HG02870 (cell line): ENCODE results near the gene CFTR.

ENCODE experiments used
- ATAC-seq: cut with Tn5 transposase; IDR thresholded peaks from one replicate; pipeline ENCODE4 v1.9.1; 2021; ENCODE audit warnings: mild to moderate bottlenecking, moderate library complexity; ENCODE audit not compliant: unreplicated experiment

CFTR gene

DNA sequence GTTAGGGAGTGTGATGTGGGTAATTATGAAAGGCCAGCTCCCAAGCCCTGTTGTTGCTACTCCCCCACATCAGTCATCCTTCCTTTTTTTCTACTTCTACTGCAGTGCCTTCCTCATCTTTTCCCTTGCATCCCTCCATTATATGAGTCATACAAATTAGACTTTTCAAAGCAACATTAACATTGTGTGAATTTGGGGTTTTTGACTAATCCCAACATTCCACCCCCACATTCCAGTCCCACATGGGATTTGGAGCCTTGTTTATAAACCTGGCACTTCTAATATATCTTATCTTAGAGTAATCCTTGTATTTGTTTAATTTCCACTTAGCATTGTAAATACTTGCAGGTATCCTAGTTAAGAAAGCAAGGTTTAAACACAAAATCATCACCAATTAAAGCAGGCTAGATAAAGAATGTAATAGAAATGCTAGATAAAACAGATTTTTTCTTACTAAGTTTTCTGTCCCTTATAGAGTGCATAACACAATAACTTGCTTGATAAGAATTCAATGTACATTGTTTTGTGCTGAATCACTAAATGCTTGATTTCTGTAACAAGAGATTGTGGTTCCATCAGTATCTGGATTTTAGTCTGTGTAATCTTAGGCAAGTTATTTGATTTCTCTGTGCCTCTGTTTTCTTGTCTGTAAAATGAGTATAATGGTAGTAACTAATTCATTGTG is 165.8 kb downstream of the CFTR start:
- no peak for ATAC-seq

DNA sequence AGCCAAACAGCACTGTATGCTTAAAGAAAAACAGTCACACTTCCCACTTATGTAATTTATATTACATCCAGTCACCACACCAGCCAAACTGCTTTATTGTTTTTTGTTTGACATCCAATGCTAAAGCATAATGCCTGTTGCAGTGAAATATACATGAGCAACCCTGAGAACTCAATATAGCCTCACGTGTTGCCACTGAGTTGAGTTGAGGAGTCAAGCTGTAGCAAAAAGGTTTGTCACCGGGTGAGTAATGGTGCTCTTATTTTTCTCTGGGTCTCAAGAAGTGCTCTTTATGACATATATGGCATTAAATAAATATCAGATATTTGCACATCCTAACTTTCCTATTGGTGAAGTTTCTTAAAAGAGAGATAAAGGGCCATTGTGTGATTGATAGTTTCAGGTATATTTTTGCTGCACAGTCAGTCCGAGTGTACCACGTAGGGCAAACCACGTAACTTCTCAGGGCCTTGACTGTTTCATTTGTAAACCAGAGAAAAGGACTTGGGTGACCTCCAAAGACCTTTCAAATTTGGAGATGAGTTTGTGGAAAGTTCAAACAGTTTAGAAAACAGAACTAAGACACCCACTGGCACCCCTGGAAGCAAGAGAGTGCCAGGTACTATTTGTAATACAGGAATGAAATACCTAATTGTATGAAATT is 168.5 kb downstream of the CFTR start:
- no peak for ATAC-seq

DNA sequence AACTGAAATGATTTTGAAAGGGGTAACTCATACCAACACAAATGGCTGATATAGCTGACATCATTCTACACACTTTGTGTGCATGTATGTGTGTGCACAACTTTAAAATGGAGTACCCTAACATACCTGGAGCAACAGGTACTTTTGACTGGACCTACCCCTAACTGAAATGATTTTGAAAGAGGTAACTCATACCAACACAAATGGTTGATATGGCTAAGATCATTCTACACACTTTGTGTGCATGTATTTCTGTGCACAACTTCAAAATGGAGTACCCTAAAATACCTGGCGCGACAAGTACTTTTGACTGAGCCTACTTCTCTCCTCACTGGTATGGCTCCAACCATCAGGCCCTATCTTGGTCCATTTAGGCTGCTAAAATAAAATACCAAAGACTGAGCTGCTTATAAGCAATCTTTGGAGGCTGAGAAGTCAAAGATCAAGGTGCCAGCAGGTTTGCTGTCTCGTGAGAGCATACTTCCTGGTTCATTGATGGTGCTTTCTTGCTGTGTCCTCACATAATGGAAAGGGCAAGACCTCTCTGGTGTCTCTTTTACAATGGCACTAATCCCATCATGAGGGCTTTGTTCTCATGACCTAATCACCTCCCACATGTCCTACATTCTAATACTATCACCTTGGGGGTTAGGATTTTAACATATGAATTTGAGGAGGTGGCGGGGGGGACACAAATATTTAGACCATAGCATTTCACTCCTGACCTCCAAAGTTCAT is 173.3 kb downstream of the CFTR start:
- ATAC-seq, result no peak

DNA sequence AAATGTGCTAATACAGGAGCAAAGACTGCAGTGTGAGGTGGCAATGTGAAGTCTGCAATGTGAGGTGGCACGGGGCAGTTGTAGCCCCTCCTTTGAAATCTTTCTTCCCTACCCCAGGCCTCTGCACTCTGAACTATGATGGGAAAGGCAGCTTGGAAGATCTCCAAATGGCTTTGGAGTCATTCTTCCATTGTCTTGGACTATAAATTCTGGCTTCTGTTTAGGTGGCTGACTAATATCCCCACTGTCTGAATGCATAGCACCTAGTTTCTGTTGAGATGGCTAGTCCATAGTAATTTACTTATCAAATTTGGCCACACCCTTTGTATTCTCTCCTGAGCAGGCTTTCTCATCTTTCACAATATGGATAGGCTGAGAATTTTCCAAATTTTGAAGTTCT is 175.0 kb downstream of the CFTR start:
- no peak for ATAC-seq

DNA sequence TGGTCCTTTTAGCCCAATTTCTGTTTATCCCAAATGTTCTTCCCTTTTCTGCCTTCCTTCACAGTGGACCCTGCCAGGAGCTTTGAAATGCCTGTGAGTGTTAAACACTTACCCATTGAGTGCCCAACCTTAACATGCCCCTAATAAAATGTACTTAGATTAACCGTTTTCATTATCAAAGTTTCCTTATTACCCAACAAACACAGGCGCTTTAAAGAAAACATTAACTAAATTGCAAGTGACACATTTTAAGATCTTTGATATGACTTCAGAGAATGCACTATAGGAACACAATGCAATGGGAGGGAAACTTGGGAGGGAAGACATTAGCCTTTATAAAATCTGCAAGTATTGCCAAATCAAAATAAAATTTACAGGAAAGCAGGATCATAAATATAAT is 177.0 kb downstream of the CFTR start:
- ATAC-seq, result no peak

DNA sequence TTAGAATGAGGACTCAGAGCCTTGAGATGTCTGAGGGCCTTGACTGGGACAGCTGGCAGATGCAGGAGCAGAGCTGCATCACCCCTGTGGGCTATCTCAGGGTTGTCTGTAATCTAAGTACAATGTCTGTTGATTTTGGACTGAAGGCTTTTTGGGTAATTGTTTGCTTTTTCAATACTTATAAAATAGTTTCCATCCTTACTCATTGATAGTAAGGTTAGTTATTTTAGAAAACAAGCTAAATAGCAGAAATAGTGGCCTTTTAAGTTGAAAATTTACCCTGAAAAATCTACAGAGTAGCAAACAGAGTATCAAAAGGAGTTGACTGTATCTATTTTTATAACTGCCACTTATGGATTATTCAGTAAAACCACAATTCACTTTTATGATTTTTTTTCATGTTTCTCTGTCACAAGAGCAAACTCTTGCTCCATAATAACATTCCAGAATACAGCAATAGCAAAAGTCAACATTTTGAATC is 179.7 kb downstream of the CFTR start:
- no peak for ATAC-seq

DNA sequence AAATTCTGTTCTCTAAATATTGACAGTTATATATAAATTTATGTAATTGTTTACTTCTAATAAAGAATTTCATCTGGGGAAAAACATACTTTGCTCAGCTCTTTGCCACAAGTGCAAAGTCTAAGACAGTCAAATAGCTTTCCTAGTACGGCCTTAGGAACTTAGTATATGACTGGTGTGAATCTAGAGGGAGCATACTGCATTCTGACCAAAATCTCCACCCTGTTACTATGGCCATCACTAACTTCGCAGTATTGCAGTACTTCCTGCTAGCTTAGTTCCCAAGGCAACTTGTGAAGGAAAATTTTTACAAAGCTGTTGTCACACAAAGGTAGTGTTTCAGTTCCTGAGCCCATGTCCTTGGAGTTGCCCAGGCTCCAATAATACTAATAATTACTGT is 181.5 kb downstream of the CFTR start:
- no peak for ATAC-seq

DNA sequence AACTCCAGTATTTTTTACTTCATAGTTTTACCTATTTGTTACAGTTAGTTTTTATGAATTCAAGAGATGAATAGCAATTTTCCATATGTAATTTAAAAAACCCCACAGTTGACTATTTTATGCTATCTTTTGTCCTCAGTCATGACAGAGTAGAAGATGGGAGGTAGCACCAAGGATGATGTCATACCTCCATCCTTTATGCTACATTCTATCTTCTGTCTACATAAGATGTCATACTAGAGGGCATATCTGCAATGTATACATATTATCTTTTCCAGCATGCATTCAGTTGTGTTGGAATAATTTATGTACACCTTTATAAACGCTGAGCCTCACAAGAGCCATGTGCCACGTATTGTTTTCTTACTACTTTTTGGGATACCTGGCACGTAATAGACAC is 184.2 kb downstream of the CFTR start:
- ATAC-seq, result no peak

DNA sequence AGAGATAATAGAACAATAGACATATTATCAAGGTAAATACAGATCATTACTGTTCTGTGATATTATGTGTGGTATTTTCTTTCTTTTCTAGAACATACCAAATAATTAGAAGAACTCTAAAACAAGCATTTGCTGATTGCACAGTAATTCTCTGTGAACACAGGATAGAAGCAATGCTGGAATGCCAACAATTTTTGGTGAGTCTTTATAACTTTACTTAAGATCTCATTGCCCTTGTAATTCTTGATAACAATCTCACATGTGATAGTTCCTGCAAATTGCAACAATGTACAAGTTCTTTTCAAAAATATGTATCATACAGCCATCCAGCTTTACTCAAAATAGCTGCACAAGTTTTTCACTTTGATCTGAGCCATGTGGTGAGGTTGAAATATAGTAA is 185.5 kb downstream of the CFTR start:
- ATAC-seq, result no peak

DNA sequence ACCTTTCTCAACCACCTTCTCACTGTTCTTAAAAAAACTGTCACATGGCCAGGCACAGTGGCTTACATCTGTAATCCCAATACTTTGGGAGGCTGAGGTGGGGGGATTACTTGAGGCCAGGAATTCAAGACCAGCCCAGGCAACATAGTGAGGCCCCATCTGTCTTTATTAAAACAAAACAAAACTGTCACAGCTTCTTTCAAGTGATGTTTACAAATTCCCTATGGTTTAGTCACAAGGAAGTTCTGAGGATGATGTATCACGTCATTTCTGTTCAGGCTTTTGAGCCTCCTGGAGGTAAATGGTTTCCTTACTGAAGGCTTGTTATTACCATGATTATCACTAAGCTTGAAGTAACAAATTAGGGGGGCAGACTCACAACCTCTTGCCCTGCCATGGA is 186.2 kb downstream of the CFTR start:
- no peak for ATAC-seq

DNA sequence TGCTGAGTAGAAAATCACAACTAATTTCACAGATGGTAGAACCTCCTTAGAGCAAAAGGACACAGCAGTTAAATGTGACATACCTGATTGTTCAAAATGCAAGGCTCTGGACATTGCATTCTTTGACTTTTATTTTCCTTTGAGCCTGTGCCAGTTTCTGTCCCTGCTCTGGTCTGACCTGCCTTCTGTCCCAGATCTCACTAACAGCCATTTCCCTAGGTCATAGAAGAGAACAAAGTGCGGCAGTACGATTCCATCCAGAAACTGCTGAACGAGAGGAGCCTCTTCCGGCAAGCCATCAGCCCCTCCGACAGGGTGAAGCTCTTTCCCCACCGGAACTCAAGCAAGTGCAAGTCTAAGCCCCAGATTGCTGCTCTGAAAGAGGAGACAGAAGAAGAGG is 186.9 kb downstream of the CFTR start:
- no peak for ATAC-seq

DNA sequence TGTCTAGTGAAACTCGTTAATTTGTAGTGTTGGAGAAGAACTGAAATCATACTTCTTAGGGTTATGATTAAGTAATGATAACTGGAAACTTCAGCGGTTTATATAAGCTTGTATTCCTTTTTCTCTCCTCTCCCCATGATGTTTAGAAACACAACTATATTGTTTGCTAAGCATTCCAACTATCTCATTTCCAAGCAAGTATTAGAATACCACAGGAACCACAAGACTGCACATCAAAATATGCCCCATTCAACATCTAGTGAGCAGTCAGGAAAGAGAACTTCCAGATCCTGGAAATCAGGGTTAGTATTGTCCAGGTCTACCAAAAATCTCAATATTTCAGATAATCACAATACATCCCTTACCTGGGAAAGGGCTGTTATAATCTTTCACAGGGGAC is 187.6 kb downstream of the CFTR start:
- no peak for ATAC-seq

DNA sequence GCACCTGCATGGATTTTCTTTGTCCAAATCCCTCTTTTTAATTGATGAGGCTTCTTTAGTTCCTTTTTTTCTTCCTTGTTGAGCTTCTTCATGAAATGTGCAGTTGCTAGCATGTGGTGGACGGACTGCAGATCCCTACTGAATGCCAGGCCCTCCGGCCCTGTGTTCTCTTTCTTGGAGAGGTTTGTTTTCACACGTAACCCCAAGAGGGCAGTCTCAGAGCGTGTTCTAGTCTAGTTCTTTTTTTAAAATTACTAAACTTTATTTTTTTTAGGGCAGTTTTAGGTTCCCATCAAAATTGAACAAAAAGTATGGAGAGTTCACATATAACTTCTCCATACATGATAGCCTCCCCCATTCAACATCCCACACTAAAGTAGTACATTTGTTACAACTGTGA is 190.0 kb downstream of the CFTR start:
- ATAC-seq, result no peak

DNA sequence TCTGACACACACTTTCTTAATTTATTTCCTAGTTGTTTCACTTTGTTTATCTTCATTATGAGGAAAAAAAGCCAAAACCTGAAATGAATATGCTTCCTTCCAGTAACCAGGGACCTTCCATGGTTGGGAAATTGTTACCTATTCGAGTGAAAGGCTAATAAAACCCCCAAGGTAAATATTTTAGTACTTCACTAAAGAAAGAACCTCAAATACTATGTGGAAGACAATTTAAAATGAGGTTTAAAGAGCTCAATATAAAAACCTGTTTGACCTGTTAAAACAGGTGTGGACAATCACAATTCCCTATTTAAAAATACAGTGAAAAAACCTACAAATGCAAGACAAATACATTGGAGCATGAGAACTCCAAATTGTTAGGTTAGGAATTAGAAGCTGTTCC is 192.6 kb downstream of the CFTR start:
- ATAC-seq, result no peak

DNA sequence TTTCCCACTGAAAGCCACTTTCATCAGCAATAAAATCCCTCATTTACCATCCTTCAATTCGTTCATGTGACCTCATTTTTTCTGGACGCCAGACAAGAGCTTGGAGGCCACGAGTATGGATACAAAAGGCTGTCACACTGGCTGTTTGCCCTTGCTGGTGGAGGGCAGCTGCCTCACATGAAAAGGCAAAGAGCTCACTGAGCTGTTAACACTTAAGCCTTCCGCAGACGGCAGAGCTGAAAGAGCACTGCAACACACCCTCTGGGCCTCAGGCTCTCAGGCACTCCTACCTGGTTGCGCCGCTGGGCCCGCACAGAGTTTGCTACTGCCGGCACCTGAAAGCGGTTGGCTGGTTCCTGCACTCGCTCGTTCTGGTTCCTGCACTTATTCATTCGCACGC is 193.5 kb downstream of the CFTR start:
- ATAC-seq, result no peak

DNA sequence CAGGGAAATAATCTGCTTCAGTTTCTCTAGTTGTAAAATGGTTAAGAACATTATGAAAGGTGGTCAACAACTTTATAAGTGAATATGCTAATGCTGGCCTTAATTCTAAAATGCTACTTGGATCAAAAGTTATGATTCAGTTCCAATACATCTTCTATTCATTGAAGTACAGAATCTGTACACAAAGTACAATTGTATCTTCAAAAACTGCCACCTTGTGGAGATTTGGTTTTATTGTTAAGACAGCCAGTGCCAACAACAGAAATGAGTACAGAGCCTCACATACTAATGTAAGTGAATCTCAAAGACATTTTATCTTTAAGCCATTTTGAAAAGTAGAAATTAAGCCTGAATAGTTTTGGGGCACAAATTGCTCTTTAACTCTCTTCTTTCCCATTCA is 194.0 kb downstream of the CFTR start:
- ATAC-seq, result peak; percentile 51

DNA sequence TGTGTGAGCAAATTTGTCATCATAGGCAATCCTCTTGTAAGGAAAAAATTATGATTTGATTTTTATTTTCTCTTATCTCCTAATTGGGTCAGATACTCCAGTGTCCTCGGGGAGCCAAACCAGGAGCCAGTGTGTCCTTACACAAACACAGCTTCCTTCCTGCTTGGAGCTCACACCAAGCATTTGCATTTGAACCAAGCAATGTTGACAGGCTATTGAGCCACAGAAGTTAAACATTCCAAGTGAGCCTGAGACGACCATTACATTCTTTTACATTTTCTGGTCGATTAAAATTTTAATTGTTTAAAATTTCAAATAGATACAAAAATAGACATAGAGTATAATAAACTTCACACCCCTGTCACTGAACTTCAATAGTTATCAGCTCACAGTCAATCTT is 194.8 kb downstream of the CFTR start:
- ATAC-seq, result no peak

DNA sequence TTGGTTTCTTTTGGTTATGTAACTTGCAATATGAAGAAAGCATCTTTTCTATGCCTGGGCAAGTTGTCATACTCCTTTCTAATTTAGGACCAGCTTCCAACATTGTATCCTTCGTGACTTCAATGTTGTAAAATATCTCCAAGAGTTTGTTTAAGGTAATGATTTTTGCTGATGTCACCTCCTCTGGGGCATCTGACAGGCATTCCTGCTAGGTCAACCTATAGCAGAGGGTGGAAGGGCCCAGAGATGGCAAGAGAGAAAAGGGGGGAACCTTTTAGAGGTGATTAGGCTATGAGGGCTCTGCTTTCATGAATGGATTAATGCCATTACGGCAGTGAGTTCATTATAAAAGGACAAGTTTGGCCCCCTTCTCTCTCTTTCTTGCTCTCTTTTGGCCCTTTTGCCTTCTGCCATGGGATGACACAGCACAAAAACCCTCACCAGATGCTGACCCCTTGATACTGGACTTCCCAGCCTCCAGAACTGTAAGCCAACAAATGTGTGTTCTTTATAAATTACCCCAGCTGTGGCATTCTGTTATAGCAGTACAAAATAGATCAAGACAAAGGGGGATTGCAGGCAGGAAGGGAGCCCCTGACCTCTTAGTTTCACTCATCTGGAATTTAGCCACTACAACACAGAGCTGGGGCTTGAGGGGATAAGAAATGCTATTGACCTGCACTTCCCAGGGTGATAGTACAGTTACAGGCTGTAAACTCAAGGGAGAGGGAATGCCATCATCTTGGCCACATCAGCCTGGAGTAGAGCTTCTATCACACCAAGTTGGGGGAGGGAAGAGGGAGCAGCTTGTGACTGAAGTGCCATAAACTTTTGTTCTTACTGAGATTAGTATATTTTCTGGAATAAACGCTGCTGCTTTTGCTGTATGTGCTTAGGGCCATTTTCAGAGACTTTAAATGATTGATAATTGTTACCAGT is 195.9 kb downstream of the CFTR start:
- no peak for ATAC-seq

DNA sequence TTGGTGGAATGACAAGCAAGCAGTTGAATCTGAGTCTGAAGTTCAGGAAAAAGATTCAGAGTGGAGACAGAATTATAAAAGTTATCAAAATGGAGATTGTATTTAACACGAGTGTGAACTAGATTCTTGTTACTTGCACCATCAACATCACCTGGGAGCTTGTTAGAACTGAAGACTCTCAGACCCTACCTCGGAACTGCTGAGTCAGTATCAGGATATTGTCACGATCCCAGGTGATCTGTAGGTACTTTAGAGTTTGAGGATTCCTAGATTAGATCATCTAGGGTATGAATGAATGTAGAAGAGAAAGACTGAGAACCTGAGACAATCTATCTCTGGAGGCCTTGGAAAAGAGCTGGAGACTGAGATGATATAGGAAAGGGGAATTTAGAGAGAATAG is 199.3 kb downstream of the CFTR start:
- no peak for ATAC-seq

DNA sequence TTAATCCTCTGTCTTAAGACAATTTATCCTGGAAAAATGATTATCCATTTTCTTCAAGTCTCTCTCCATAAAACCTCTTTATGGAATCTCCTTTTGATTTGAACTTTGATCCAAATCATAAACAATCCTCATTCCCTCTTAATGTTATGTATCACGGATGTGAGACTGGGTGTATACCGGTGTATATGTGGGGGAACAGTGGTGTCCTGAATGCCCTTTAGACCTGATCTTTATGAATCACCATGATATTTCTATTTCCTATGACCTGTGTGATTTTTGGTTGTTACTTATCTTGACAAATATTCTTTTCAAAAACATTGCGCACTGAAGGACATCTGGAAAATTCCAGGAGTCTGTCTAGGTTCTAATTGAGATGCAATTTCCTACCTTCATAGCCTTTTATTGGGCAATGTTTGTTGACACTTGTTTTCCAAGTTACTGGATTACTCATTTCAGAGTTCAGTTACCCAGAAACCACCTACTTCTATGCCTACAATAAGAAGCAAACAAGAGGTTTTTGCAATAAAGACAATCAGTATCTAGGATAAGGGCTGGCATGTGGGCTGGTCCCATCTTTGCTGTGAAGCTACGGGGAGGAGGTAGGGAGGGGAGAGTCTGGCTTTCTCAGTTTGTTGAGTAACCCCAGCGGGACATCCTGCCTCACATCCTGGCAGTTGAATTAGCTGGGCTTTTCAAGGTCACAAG is 203.0 kb downstream of the CFTR start:
- no peak for ATAC-seq
